Heart left ventricle (tissue), 13 donors: ENCODE data around the gene STRN4.

ENCODE experiments used
- POLR2A ChIP-seq, 2 donors: fragments of 450-650 bp; IDR thresholded peaks; one replicate each; pipeline ENCODE4 v1.6.1; 2017; ENCODE audit warnings: antibody characterized with exemption in 2 of 2, mild to moderate bottlenecking in 2 of 2, moderate library complexity in 2 of 2
- TF ChIP-seq, protein P1 (sequence below), 12 donors: fragments of 200-600 bp; sonication (generic) in 4 of 12; IDR thresholded peaks; one replicate each; pipeline versions ENCODE4 v1.5.0 to v1.8.0; 2018 to 2022; ENCODE audit warnings: antibody characterized with exemption in 12 of 12, mild to moderate bottlenecking in 5 of 12
- donor health status: ischemic (EF 13 %, LVEDD 7.1; RV severe dilation, severe dysfunction).
- donor health status: DM: no; HTN: yes; CAD: no.
- donor health status: DM: no; HTN: no; CAD: no.
- donor health status: ischemic (EF 25% LVEDD 6.9; RV normal size, moderate dysfunction).
- donor health status: ischemic (EF 25% LVEDD 5.7; RV mildly dilated, moderate dysfunction).
- donor health status: ischemic (EF 35%, LVEDD 5.7; RV mildly dilated, moderate dysfunction).
- donor health status: nonischemic (EF 11% LVEDD 7.7; RV severe dilation, severe dysfunction).
- donor health status: DM: yes; HTN: yes; CAD: no.
- donor health status: PGD.
- donor health status: ischemic (EF 29% LVEDD 5.4; RV normal size, mild dysfunction).
- donor health status: nonischemic (EF 23%, LVEDD 6.1; RV moderate dilation, normal function).

DNA sequence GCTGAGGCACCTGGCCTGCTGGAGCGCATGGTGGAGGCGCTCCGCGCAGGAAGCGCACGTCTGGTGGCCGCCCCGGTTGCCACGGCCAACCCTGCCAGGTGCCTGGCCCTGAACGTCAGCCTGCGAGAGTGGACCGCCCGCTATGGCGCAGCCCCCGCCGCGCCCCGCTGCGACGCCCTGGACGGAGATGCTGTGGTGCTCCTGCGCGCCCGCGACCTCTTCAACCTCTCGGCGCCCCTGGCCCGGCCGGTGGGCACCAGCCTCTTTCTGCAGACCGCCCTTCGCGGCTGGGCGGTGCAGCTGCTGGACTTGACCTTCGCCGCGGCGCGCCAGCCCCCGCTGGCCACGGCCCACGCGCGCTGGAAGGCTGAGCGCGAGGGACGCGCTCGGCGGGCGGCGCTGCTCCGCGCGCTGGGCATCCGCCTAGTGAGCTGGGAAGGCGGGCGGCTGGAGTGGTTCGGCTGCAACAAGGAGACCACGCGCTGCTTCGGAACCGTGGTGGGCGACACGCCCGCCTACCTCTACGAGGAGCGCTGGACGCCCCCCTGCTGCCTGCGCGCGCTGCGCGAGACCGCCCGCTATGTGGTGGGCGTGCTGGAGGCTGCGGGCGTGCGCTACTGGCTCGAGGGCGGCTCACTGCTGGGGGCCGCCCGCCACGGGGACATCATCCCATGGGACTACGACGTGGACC is 9.7 kb upstream of the STRN4 start:
- TF ChIP-seq, protein P1, sequence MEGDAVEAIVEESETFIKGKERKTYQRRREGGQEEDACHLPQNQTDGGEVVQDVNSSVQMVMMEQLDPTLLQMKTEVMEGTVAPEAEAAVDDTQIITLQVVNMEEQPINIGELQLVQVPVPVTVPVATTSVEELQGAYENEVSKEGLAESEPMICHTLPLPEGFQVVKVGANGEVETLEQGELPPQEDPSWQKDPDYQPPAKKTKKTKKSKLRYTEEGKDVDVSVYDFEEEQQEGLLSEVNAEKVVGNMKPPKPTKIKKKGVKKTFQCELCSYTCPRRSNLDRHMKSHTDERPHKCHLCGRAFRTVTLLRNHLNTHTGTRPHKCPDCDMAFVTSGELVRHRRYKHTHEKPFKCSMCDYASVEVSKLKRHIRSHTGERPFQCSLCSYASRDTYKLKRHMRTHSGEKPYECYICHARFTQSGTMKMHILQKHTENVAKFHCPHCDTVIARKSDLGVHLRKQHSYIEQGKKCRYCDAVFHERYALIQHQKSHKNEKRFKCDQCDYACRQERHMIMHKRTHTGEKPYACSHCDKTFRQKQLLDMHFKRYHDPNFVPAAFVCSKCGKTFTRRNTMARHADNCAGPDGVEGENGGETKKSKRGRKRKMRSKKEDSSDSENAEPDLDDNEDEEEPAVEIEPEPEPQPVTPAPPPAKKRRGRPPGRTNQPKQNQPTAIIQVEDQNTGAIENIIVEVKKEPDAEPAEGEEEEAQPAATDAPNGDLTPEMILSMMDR (IDR thresholded peaks at IDR 0.05) = no peak
- TF ChIP-seq POLR2A (IDR thresholded peaks at IDR 0.05) = no peak
